MM.1S (cell line): ENCODE results near the gene RNF214.

Source experiments
- DNase-seq: peaks from one replicate; pipeline ENCODE4 v3.0.0-alpha.2; 2015
- H2AFZ ChIP-seq: fragments of 300-600 bp; sonication (generic); 2 replicates; pipeline ENCODE4 v1.6.0; 2016; ENCODE audit warnings: antibody characterized with exemption, low read length
- H3F3A ChIP-seq: fragments of 300-600 bp; sonication (generic); 2 replicates; pipeline ENCODE4 v1.6.1; 2016; ENCODE audit warnings: mild to moderate bottlenecking, antibody characterized with exemption, low read length, moderate library complexity, mixed read lengths; ENCODE audit not compliant: insufficient read depth
- H3K27ac ChIP-seq: fragments of 300-600 bp; sonication (generic); 2 replicates; pipeline ENCODE4 v1.5.1; 2016; ENCODE audit warnings: mild to moderate bottlenecking, low read length
- H3K27me3 ChIP-seq: fragments of 300-600 bp; sonication (generic); replicated peaks from 2 replicates; pipeline ENCODE4 v1.6.0; 2016; ENCODE audit warnings: low read length; ENCODE audit not compliant: insufficient read depth
- H3K36me3 ChIP-seq: fragments of 300-600 bp; sonication (generic); replicated peaks from 2 replicates; pipeline ENCODE4 v1.6.1; 2016; ENCODE audit warnings: mild to moderate bottlenecking, low read length, mixed read lengths; ENCODE audit not compliant: insufficient read depth
- H3K4me1 ChIP-seq: fragments of 300-600 bp; sonication (generic); 2 replicates; pipeline ENCODE4 v1.6.1; 2016; ENCODE audit warnings: low read length, mixed read lengths
- H3K4me2 ChIP-seq: fragments of 300-600 bp; sonication (generic); 2 replicates; pipeline ENCODE4 v1.6.0; 2016; ENCODE audit warnings: low read depth, low read length
- H3K4me3 ChIP-seq: fragments of 300-600 bp; sonication (generic); 2 replicates; pipeline ENCODE4 v1.5.1; 2016; ENCODE audit warnings: low read length, mixed read lengths
- H3K79me2 ChIP-seq: fragments of 300-600 bp; sonication (generic); 2 replicates; pipeline ENCODE4 v1.6.1; 2016; ENCODE audit warnings: mixed run types, low read length, mixed read lengths
- H3K9ac ChIP-seq: fragments of 300-600 bp; sonication (generic); 2 replicates; pipeline ENCODE4 v1.6.1; 2016; ENCODE audit warnings: low read length, mixed read lengths
- H3K9me2 ChIP-seq: fragments of 300-600 bp; sonication (generic); replicated peaks from 2 replicates; pipeline ENCODE4 v1.6.1; 2016; ENCODE audit warnings: mild to moderate bottlenecking, low read length, mixed read lengths; ENCODE audit not compliant: insufficient read depth
- H3K9me3 ChIP-seq: fragments of 300-600 bp; sonication (generic); replicated peaks from 2 replicates; pipeline ENCODE4 v1.6.1; 2016; ENCODE audit warnings: mild to moderate bottlenecking, low read length, mixed read lengths; ENCODE audit not compliant: insufficient read depth
- H4K20me1 ChIP-seq: fragments of 300-600 bp; sonication (generic); 2 replicates; pipeline ENCODE4 v1.6.1; 2016; ENCODE audit warnings: mild to moderate bottlenecking, low read length, moderate library complexity, mixed read lengths; ENCODE audit not compliant: insufficient read depth
- EZH2 ChIP-seq: fragments of 300-600 bp; sonication (generic); optimal IDR thresholded peaks from 2 replicates; pipeline ENCODE3; 2017; ENCODE audit warnings: low read depth, mild to moderate bottlenecking, antibody characterized with exemption, low read length, mixed read lengths
- EZH2phosphoT487 ChIP-seq: fragments of 300-600 bp; sonication (generic); IDR thresholded peaks from 2 replicates; pipeline ENCODE4 v1.6.1; 2018; ENCODE audit warnings: antibody characterized with exemption, low read length
- TF ChIP-seq, protein P1 (sequence below): fragments of 300-600 bp; sonication (generic); IDR thresholded peaks from 2 replicates; pipeline ENCODE4 v1.5.1; 2016; ENCODE audit warnings: antibody characterized with exemption, low read length, mixed read lengths

The RNF214 gene

DNA sequence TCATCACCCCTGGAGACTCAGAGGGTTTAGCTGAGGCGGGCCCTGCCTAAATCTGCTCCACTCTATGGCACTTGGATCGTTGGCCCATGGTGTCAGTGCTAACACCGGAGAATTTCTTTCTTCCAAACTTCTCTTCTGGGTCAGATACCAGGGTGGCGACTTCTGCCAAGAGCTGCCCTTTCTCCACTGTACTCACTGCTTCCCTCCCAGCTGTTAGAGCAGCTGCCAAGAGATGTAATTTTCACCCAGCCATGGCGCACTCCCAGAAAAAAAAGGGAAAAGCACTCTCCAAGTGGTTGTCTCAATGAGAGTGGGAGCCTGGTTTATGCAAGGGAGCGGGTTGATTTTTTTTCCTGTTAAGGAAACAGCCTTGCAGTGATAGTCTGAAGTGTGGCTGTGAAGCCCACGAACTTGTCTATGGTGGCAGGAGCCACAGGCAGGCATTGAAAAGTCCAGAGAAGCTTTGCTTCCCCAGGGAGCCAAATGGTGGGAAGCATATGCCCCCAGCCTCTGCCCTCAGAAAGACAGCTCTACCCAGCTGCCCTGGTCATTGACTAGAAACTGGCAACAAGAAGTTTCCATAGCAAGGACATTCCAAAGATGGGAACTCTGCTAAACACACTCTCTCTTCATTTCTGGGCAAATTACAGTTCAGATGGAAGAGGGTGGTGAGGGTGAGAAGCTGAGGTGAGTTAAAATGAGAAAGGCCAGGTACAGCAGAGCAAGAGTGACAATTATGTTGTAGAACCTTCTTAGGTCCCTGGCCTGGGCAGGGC, 11.3 kb upstream of the RNF214 start:
- H3K9me3 ChIP-seq: no peaks in the 10 kb centered on the region
- no peak overlapping the region for H3K27ac ChIP-seq
- no peak overlapping the region for H2AFZ ChIP-seq
- TF ChIP-seq EZH2phosphoT487 (no peak), EZH2 (no peak)
- TF ChIP-seq, protein P1, sequence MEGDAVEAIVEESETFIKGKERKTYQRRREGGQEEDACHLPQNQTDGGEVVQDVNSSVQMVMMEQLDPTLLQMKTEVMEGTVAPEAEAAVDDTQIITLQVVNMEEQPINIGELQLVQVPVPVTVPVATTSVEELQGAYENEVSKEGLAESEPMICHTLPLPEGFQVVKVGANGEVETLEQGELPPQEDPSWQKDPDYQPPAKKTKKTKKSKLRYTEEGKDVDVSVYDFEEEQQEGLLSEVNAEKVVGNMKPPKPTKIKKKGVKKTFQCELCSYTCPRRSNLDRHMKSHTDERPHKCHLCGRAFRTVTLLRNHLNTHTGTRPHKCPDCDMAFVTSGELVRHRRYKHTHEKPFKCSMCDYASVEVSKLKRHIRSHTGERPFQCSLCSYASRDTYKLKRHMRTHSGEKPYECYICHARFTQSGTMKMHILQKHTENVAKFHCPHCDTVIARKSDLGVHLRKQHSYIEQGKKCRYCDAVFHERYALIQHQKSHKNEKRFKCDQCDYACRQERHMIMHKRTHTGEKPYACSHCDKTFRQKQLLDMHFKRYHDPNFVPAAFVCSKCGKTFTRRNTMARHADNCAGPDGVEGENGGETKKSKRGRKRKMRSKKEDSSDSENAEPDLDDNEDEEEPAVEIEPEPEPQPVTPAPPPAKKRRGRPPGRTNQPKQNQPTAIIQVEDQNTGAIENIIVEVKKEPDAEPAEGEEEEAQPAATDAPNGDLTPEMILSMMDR: no peak
- H3K4me1 ChIP-seq: no peaks in the 10 kb centered on the region
- H3K27me3 ChIP-seq: no peaks in the 10 kb centered on the region
- DNase-seq: no peak
- H3F3A ChIP-seq: no peaks in the 10 kb centered on the region
- H3K9me2 ChIP-seq: no peaks in the 10 kb centered on the region
- H3K9ac ChIP-seq: no peak overlapping the region
- no peaks in the 10 kb centered on the region for H4K20me1 ChIP-seq
- no peak overlapping the region for H3K4me2 ChIP-seq
- no peaks in the 10 kb centered on the region; the same call in 1 of the 2 replicates for H3K36me3 ChIP-seq
- no peak overlapping the region for H3K4me3 ChIP-seq
- H3K79me2 ChIP-seq: no peaks in the 10 kb centered on the region

DNA sequence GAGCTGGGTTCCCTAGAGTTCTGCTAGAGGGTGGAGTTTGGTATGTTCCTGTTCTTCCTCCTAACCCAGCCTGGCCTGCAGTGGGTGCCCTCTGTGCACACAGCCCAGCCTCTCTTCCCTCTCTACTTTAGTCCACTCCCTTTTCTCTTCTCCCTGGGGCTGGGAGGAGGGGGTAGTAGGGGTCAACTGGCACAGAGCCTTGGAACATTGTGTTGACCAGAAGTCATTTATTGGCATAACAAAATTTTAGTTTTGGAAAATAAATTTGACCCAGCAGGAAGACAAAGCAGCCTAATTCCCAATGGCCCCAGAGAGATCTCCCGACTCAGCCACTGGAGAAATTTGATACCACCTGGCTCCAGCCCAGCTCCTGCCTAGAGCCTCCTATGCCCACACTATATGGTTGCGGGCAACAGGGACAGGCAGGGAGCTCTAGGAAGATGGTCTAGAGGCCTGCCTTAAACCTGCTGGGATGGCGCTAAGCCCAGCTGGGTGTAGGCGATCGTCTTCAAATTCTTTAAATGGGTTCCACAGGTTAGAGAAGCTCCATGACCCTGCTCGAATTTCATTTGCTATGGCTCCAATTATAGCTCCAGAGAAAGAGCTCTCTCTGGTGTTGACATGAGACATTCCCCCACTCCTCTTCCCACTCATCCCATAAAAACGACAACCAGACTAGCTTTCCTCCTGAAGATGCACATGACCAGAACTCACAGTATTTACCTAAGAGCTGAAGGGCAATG, 10.5 kb upstream of the RNF214 start:
- Histone ChIP-seq H3K36me3 (no peaks in the 10 kb centered on the region; the same call in none of the 2 replicates), H3K4me2 (no peak overlapping the region), H3K79me2 (no peaks in the 10 kb centered on the region), H3K27me3 (no peaks in the 10 kb centered on the region), H3K9me3 (no peaks in the 10 kb centered on the region), H2AFZ (no peak overlapping the region), H3K4me1 (no peaks in the 10 kb centered on the region), H3K9me2 (no peaks in the 10 kb centered on the region), H4K20me1 (no peaks in the 10 kb centered on the region), H3K9ac (no peak overlapping the region), H3F3A (no peaks in the 10 kb centered on the region), H3K4me3 (no peak overlapping the region), H3K27ac (no peak overlapping the region)
- TF ChIP-seq EZH2phosphoT487 (no peak), EZH2 (no peak)
- TF ChIP-seq, protein P1: no peak
- DNase-seq: no peak

DNA sequence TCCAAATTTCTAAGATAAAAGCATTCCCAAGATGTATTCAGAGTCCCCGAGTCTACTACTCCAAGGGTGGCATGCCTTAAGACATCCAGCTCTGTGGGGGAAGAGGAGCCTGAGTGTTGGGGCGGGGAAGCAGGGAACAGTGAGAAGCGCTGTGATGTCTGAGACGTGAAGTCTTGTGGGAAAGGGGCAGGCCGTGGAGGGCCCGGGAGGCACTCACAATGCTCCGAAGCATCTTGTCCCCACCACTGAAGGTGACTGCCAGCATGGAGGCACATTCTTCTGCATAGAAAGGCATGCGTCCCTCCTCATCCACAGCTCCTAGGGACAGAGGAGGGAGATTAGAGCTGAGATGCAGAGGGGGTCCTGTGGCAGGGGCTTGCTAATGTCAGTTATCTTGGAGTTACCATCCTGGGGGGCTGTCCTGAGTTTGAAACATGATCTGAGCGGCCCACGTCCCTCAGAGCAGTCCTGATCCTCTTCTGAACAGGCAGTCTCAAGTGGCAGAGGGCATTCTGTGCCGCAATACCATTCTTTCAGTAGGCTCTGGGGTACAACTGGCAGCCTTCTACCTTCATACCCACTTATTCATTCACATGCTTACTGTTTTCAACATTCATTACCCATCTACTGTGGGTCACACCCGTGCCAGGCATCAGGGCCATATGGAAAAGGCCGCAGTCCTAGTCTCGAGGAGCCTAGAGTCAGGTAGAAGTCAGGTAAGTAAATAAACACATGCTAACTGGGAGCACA, 9.3 kb upstream of the RNF214 start:
- DNase-seq: no peak
- H3K9me3 ChIP-seq: no peaks in the 10 kb centered on the region
- H3K79me2 ChIP-seq: no peaks in the 10 kb centered on the region
- TF ChIP-seq EZH2phosphoT487: no peak
- no peak overlapping the region for H3K4me2 ChIP-seq
- no peak overlapping the region for H3K4me3 ChIP-seq
- H3K9ac ChIP-seq: no peak overlapping the region
- H3K27me3 ChIP-seq: no peaks in the 10 kb centered on the region
- H3F3A ChIP-seq: no peaks in the 10 kb centered on the region
- no peaks in the 10 kb centered on the region; the same call in 1 of the 2 replicates for H3K36me3 ChIP-seq
- no peaks in the 10 kb centered on the region for H3K9me2 ChIP-seq
- no peak overlapping the region for H3K27ac ChIP-seq
- H4K20me1 ChIP-seq: no peaks in the 10 kb centered on the region
- no peak overlapping the region for H2AFZ ChIP-seq
- H3K4me1 ChIP-seq: no peaks in the 10 kb centered on the region
